K562 treated with DMSO at 1 percent for 48 hours (cell line): ENCODE results near the gene PAPPA2. TPM values are rescaled to one million over a fixed set of nuclear protein-coding genes. Genes with fewer than 3 reads are reported as not detected.

ENCODE experiments used
- total RNA-seq: library from RNA; unstranded; fragments of 300-600 nt; gene quantifications from 2 replicates; pipeline ENCODE4 v1.2.3, GENCODE V29; 2022; ENCODE audit warnings: low replicate concordance; ENCODE audit errors: extremely low read depth

PAPPA2 gene
- not detected in 2 replicates for total RNA-seq

DNA sequence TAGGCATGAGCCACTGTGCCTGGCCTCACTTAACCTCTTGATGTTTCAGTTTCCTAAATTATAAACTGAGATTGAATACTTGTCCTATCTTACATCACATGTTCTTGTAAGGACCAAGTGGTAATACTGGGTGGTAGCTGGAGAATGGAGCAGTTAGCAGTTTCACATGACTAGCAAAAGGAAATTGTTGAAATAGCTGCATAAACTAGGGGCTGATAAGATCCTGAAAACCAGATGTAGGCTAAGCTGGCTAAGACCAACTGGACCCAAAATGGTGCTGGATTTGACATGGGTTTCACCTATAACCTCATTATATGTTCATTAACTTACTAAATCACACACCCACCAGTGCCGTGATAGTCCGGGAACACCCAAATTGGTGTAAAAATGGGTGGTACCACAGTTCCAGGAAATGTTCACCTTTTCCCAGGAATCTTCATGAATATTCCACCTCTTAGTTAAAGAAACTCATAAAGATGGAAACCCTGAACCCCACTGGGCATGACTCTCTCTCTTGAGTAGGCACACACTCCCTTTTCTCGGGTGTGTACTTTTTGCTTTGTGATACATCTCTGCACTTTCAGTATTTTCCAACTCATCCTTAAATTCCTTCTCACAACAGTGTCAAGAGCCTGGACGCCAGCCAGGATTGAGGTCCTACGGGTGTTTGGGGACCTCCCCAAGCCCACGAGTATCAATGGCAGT, at the start of gene PAPPA2:
Gene PAPPA2, plus strand, starts transcription at position 502 of the 705 bp plus-strand sequence. CDS start 93,148 bp downstream, outside the sequence.

